ENCODE data around the gene ANKRD34A.

ANKRD34A gene

DNA sequence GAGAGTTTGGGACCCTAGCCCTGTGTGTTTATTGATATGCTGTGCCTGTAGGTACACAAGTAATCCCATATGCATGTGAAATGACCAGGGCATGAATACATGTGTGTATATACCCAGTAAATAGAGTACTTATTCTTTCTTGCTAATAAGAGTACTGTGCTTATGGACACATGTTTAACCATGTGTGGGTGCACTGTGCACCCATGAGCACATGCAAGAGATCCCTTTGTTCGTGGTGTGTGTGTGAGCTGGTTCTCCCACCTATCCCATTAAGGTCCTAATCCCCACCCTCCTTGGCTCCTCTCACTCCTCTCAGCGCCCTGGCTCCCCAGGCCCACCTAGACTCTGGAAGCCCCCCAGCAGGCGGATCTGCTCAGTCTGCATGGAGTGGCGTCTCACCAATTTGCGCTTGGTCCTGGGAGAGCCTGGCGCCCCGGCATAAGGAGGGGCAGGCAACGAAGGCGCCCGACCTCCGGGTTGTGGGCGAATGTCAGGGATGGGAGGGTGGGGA, 4.4 kb downstream of the ANKRD34A start:
- Histone ChIP-seq H3K4me2 (peak overlapping the region; percentile 99), H4K20me1 (peaks cover under 1% of the 10 kb centered on the region; the same call in 1 of the 2 replicates), H3K27ac (peak overlapping the region; percentile 72), H3K4me3 (peak overlapping the region; percentile 79), H3K9me3 (no peaks in the 10 kb centered on the region), H3K9ac (peak overlapping the region; percentile 76), H3K27me3 (peaks cover 34% of the 10 kb centered on the region), H3K4me1 (peaks cover 75% of the 10 kb centered on the region), H3K36me3 (no peaks in the 10 kb centered on the region)
- TF ChIP-seq Cebpa-rat (IDR thresholded peaks at IDR 0.05), result no peak

DNA sequence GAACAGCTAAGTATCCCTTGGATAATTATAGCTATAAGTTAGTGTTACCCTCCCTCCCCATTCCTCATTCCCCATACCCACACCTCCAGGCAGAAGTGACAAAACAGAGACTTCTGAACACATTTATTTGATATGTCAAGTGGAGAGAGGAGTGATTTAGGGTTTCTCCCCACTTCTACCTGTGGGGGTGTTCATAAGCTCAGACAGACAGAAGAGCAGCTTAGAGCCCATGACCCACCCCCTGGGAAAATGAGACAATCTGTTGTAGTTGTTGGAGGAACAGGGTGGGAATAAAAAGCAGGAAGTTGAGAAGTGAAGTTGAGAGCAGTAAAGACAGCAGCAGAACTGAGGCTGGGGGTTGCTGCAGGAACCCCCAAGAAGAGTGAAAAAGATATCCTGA, 5.0 kb downstream of the ANKRD34A start:
- peaks cover 6% of the 10 kb centered on the region; the same call in 1 of the 2 replicates for H4K20me1 ChIP-seq
- peak overlapping the region; percentile 76; the same call in 1 of the 2 replicates for H3K9ac ChIP-seq
- no peaks in the 10 kb centered on the region for H3K9me3 ChIP-seq
- H3K27me3 ChIP-seq, result peaks cover 34% of the 10 kb centered on the region
- H3K27ac ChIP-seq, result no peak overlapping the region
- TF ChIP-seq Cebpa-rat (IDR thresholded peaks at IDR 0.05), result no peak
- peak overlapping the region; percentile 99 for H3K4me2 ChIP-seq
- peak overlapping the region; percentile 79; the same call in 1 of the 2 replicates for H3K4me3 ChIP-seq
- H3K4me1 ChIP-seq, result peaks cover 81% of the 10 kb centered on the region
- peaks cover 6% of the 10 kb centered on the region; the same call in 1 of the 2 replicates for H3K36me3 ChIP-seq

- H3K4me3 ChIP-seq, result no peak overlapping the region
- peaks cover 77% of the 10 kb centered on the region for H3K4me1 ChIP-seq
- no peak overlapping the region for H3K27ac ChIP-seq
- H3K9ac ChIP-seq, result no peak overlapping the region
- no peaks in the 10 kb centered on the region for H3K9me3 ChIP-seq
- H3K27me3 ChIP-seq, result peaks cover 31% of the 10 kb centered on the region
- peaks cover 10% of the 10 kb centered on the region for H3K36me3 ChIP-seq
- peaks cover 11% of the 10 kb centered on the region; the same call in 1 of the 2 replicates for H4K20me1 ChIP-seq
- peak overlapping the region; percentile 99 for H3K4me2 ChIP-seq
- TF ChIP-seq Cebpa-rat (IDR thresholded peaks at IDR 0.05), result no peak
Measured at GRCh38 chr1:145958734-145959133, 5.6 kb downstream of the ANKRD34A start.

- H3K27me3 ChIP-seq, result peaks cover 20% of the 10 kb centered on the region
Measured at GRCh38 chr1:145957443-145958319, 6.7 kb downstream of the ANKRD34A start, which contains the start of gene LIX1L. LIX1L (minus strand) TSS chr1:145958017; CDS start chr1:145957927, 90 bp downstream.

GRCh38 chr1:145956781-145957442, 7.5 kb downstream of the ANKRD34A start:
- peaks cover 58% of the 10 kb centered on the region for H3K4me1 ChIP-seq
- H3K4me2 ChIP-seq, result peak overlapping the region; percentile 94
- peaks cover 12% of the 10 kb centered on the region for H3K27me3 ChIP-seq
- TF ChIP-seq Cebpa-rat (IDR thresholded peaks at IDR 0.05), result no peak
- peak overlapping the region; percentile 80 for H3K27ac ChIP-seq
- H4K20me1 ChIP-seq, result peaks cover 12% of the 10 kb centered on the region; the same call in 1 of the 2 replicates
- peaks cover 24% of the 10 kb centered on the region for H3K36me3 ChIP-seq
- no peaks in the 10 kb centered on the region for H3K9me3 ChIP-seq
- peak overlapping the region; percentile 82 for H3K9ac ChIP-seq
- peak overlapping the region; percentile 79 for H3K4me3 ChIP-seq

More at GRCh38 chr1:145957443-145958319, 6.7 kb downstream of the ANKRD34A start, which contains the start of gene LIX1L:
- Histone ChIP-seq H3K4me1 (peaks cover 66% of the 10 kb centered on the region), H3K36me3 (peaks cover 20% of the 10 kb centered on the region), H3K27ac (peak within 1 kb of the TSS; percentile 80), H3K9me3 (no peaks in the 10 kb centered on the region), H4K20me1 (peaks cover 12% of the 10 kb centered on the region; the same call in 1 of the 2 replicates), H3K4me3 (peak within 1 kb of the TSS; percentile 79), H3K4me2 (peak within 1 kb of the TSS; percentile 99), H3K9ac (peak within 1 kb of the TSS; percentile 82)
- TF ChIP-seq Cebpa-rat (IDR thresholded peaks at IDR 0.05), result no peak

GRCh38 chr1:145956361-145956760, 8.0 kb downstream of the ANKRD34A start:
- TF ChIP-seq Cebpa-rat (IDR thresholded peaks at IDR 0.05), result no peak
- Histone ChIP-seq H3K36me3 (peaks cover 28% of the 10 kb centered on the region), H3K4me1 (peaks cover 57% of the 10 kb centered on the region), H3K9ac (peak overlapping the region; percentile 82), H3K9me3 (no peaks in the 10 kb centered on the region), H3K4me2 (peak overlapping the region; percentile 94), H3K27ac (peak overlapping the region; percentile 80), H4K20me1 (peaks cover 12% of the 10 kb centered on the region; the same call in 1 of the 2 replicates), H3K27me3 (peaks cover 7% of the 10 kb centered on the region), H3K4me3 (peak overlapping the region; percentile 79)

GRCh38 chr1:145955436-145955835, 8.9 kb downstream of the ANKRD34A start:
- H3K27me3 ChIP-seq, result no peaks in the 10 kb centered on the region
- no peaks in the 10 kb centered on the region for H3K9me3 ChIP-seq
- H3K4me2 ChIP-seq, result peak overlapping the region; percentile 94
- no peak overlapping the region for H3K27ac ChIP-seq
- peaks cover 62% of the 10 kb centered on the region for H3K4me1 ChIP-seq
- H3K4me3 ChIP-seq, result no peak overlapping the region
- no peak for TF ChIP-seq Cebpa-rat (IDR thresholded peaks at IDR 0.05)
- no peak overlapping the region; the same call in 1 of the 2 replicates for H3K9ac ChIP-seq
- H3K36me3 ChIP-seq, result peaks cover 37% of the 10 kb centered on the region
- H4K20me1 ChIP-seq, result peaks cover 21% of the 10 kb centered on the region

DNA sequence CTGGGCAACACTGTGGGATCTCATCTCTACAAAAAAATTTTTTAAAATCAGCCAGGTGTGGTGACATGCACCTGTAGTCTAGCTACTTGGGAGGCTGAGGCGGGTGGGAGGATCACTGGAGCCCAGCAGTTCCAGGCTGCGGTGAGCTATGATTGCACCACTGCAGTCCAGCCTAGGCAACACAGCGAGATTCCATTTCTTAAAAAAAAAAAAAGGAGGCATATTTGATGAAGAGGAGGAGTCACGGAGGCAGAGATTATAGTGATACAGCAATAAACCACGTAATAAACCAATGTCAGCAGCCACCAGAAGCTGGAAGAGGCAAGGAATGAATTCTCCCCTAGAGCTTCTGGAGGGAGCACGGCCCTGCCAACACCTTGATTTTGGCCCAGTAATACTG, 10.5 kb downstream of the ANKRD34A start:
- H3K27me3 ChIP-seq, result no peaks in the 10 kb centered on the region
- H3K9ac ChIP-seq, result no peak overlapping the region
- H3K4me2 ChIP-seq, result no peak overlapping the region
- peaks cover 48% of the 10 kb centered on the region for H3K4me1 ChIP-seq
- H3K9me3 ChIP-seq, result no peaks in the 10 kb centered on the region
- H4K20me1 ChIP-seq, result peaks cover 35% of the 10 kb centered on the region
- no peak overlapping the region for H3K4me3 ChIP-seq
- H3K27ac ChIP-seq, result no peak overlapping the region
- no peak for TF ChIP-seq Cebpa-rat (IDR thresholded peaks at IDR 0.05)
- peaks cover 52% of the 10 kb centered on the region for H3K36me3 ChIP-seq

DNA sequence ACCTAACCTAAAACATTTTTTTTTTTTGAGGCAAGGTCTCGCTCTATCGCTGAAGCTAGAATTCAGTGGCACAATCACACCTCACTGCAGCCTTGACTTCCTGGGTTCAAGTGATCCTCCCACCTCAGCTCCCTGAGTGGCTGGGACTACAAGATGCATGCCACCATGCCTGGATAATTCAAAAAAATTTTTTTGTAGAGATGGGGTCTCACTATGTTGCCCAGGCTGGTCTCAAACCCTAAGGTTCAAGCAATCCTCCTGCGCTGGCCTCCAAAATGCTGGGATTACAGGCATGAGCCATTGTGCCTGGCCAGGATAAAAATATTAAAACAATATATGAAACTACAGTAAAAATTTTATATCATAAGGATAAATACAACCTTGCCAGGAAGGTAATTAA, 11.5 kb downstream of the ANKRD34A start:
- H3K9me3 ChIP-seq, result no peaks in the 10 kb centered on the region
- H3K4me2 ChIP-seq, result no peak overlapping the region
- no peak overlapping the region for H3K4me3 ChIP-seq

More for the DNA sequence above, 11.5 kb downstream of the ANKRD34A start:
- TF ChIP-seq Cebpa-rat (IDR thresholded peaks at IDR 0.05), result no peak
- Histone ChIP-seq H3K27me3 (no peaks in the 10 kb centered on the region), H3K9ac (no peak overlapping the region), H4K20me1 (peaks cover 45% of the 10 kb centered on the region), H3K36me3 (peaks cover 60% of the 10 kb centered on the region), H3K27ac (no peak overlapping the region), H3K4me1 (peaks cover 39% of the 10 kb centered on the region)
